Endothelial cell of umbilical vein (primary cell): ENCODE data around the gene LARGE1. TPM values are rescaled to one million over a fixed set of nuclear protein-coding genes. Genes with fewer than 3 reads are reported as not detected.

Experiments used
- BruUV-seq: library from RNA; stranded (reverse); fragments of 400-500 nt; replicated peaks from 2 replicates; lab custom pipeline; 2021; lab: Mats Ljungman, UMichigan
- CTCF ChIA-PET: fragments of 300-600, 350-600 bp; sonication (Branson Sonifier 250); formaldehyde crosslinking; loops from one replicate; lab custom pipeline; 2021; ENCODE audit warnings: antibody characterized with exemption, inconsistent platforms; lab: Charles Lee
- POLR2A ChIA-PET: fragments of 300-600, 350-600 bp; sonication (Branson Sonifier 250); formaldehyde crosslinking; loops from one replicate; lab custom pipeline; 2021; ENCODE audit warnings: antibody characterized with exemption, inconsistent platforms; lab: Charles Lee
- DNase-seq: peaks from one replicate; pipeline ENCODE4 v3.0.0-alpha.2; 2011; ENCODE audit warnings: low read depth, low spot score
- FAIRE-seq: peaks from 2 replicates; lab custom pipeline; 2011; peaks lifted over from hg19 to GRCh38; lab: Jason Lieb, UNC
- H2AFZ ChIP-seq: 2 replicates; pipeline ENCODE4 v1.6.0; 2012; ENCODE audit warnings: low read depth, low read length, control low read depth, inconsistent platforms
- H3K27ac ChIP-seq: 2 replicates; pipeline ENCODE4 v1.5.1; 2011; ENCODE audit warnings: low read depth, mild to moderate bottlenecking, control low read depth, low read length, moderate library complexity; ENCODE audit not compliant: insufficient read depth
- H3K27me3 ChIP-seq, 2 experiments: 2 replicates each; pipeline versions ENCODE4 v1.6.0 to v1.6.1; 2011; ENCODE audit warnings: low read length in 2 of 2, mixed read lengths in 1 of 2; ENCODE audit not compliant: control insufficient read depth in 2 of 2, insufficient read depth in 2 of 2
- H3K36me3 ChIP-seq, 2 experiments: 2 replicates in 1 of 2; 3 replicates in 1 of 2; pipeline ENCODE4 v1.5.1; 2011; ENCODE audit warnings: low read length in 2 of 2, mild to moderate bottlenecking in 1 of 2, moderate library complexity in 1 of 2; ENCODE audit not compliant: control insufficient read depth in 2 of 2, insufficient read depth in 2 of 2; ENCODE audit errors: extremely low read depth in 1 of 2
- H3K4me1 ChIP-seq: 3 replicates; pipeline ENCODE4 v1.5.1; 2011; ENCODE audit warnings: mild to moderate bottlenecking, low read length; ENCODE audit not compliant: control insufficient read depth, insufficient read depth; ENCODE audit errors: extremely low read depth
- H3K4me2 ChIP-seq: 2 replicates; pipeline ENCODE4 v1.6.1; 2011; ENCODE audit warnings: low read length, control low read depth, mixed read lengths; ENCODE audit not compliant: insufficient read depth
- H3K4me3 ChIP-seq, 3 experiments: fragments of 200-600 bp in 1 of 3; sonication (generic), shearing (Covaris generic) in 1 of 3; replicated peaks in 1 of 3; 2 replicates each; pipeline ENCODE4 v1.5.1; 2011 to 2016; ENCODE audit warnings: control low read depth in 3 of 3, low read length in 3 of 3, mild to moderate bottlenecking in 2 of 3, inconsistent platforms in 1 of 3, low read depth in 1 of 3, moderate library complexity in 1 of 3; ENCODE audit not compliant: insufficient read depth in 1 of 3
- H3K79me2 ChIP-seq: 2 replicates; pipeline ENCODE4 v1.6.0; 2012; ENCODE audit warnings: low read length, inconsistent platforms; ENCODE audit not compliant: control insufficient read depth, insufficient read depth
- H3K9ac ChIP-seq: replicated peaks from 2 replicates; pipeline ENCODE3; 2011; ENCODE audit warnings: low read length, control low read depth; ENCODE audit not compliant: insufficient read depth; ENCODE audit errors: extremely low read depth
- H3K9me1 ChIP-seq: replicated peaks from 3 replicates; pipeline ENCODE4 v1.6.0; 2011; ENCODE audit warnings: mild to moderate bottlenecking, low read length; ENCODE audit not compliant: control insufficient read depth, insufficient read depth; ENCODE audit errors: extremely low read depth
- H3K9me3 ChIP-seq: replicated peaks from 2 replicates; pipeline ENCODE4 v1.5.1; 2012; ENCODE audit warnings: low read length, inconsistent platforms; ENCODE audit not compliant: control insufficient read depth, insufficient read depth
- H4K20me1 ChIP-seq: replicated peaks from 2 replicates; pipeline ENCODE3; 2011; ENCODE audit warnings: mild to moderate bottlenecking, low read length; ENCODE audit not compliant: control insufficient read depth, insufficient read depth; ENCODE audit errors: extremely low read depth
- CTCF ChIP-seq, 2 donors: IDR thresholded peaks; 1 replicate in 1 of 2; 2 replicates in 1 of 2; pipeline ENCODE4 v1.5.1; 2011; ENCODE audit warnings: low read length in 2 of 2, mild to moderate bottlenecking in 2 of 2, moderate library complexity in 2 of 2, control low read depth in 1 of 2, inconsistent platforms in 1 of 2, low read depth in 1 of 2; ENCODE audit not compliant: insufficient read depth in 1 of 2; ENCODE audit errors: extremely low read depth in 1 of 2
- EZH2 ChIP-seq: IDR thresholded peaks from 2 replicates; pipeline ENCODE4 v1.6.1; 2012; ENCODE audit warnings: borderline replicate concordance, low read depth, mild to moderate bottlenecking, moderate library complexity, low read length, inconsistent platforms; ENCODE audit not compliant: severe bottlenecking
- FOS ChIP-seq: IDR thresholded peaks from 2 replicates; pipeline ENCODE4 v1.6.1; 2011; ENCODE audit warnings: mild to moderate bottlenecking, low read length, moderate library complexity, borderline replicate concordance; ENCODE audit not compliant: insufficient read depth
- GATA2 ChIP-seq: IDR thresholded peaks from 2 replicates; pipeline ENCODE4 v1.7.0; 2011; ENCODE audit warnings: low read depth, mild to moderate bottlenecking, moderate library complexity, mixed read lengths, low read length; ENCODE audit not compliant: insufficient read length, insufficient read depth
- JUN ChIP-seq: IDR thresholded peaks from 2 replicates; pipeline ENCODE4 v1.6.1; 2011; ENCODE audit warnings: borderline replicate concordance, low read depth; ENCODE audit not compliant: insufficient read length, insufficient read depth
- MAX ChIP-seq: IDR thresholded peaks from 2 replicates; pipeline ENCODE4 v1.6.1; 2011; ENCODE audit not compliant: insufficient read depth, insufficient read length
- MYC ChIP-seq: IDR thresholded peaks from one replicate; pipeline ENCODE4 v1.6.1; 2011; ENCODE audit warnings: mild to moderate bottlenecking, low read depth, low read length
- POLR2A ChIP-seq: IDR thresholded peaks from 2 replicates; pipeline ENCODE4 v1.6.1; 2012; ENCODE audit warnings: low read depth, mild to moderate bottlenecking, control low read depth, low read length
- POLR2AphosphoS5 ChIP-seq: IDR thresholded peaks from 2 replicates; pipeline ENCODE4 v1.6.1; 2012; ENCODE audit warnings: low read depth, mild to moderate bottlenecking, control low read depth, low read length, moderate library complexity; ENCODE audit not compliant: insufficient read depth
- dilution Hi-C: fragments of 300-500 bp; cut with MboI; formaldehyde crosslinking; loops from one replicate; pipeline ENCODE4 v1.15.0; 2019; ENCODE audit warnings: low sequenced_read_pairs; ENCODE audit not compliant: extremely low pct_ligation_motif_present
- intact Hi-C: fragments of 100-400 bp; cut with micrococcal nuclease; formaldehyde crosslinking; loops from one replicate; pipeline ENCODE4 v1.10.0; 2022
- polyA plus RNA-seq, 4 experiments: library from polyadenylated mRNA; depleted of rRNA in 3 of 4; stranded (reverse) in 3 of 4; unstranded in 1 of 4; fragments of >200 nt; gene quantifications; 2 replicates each; pipeline versions ENCODE4 v1.2.1 to v1.2.3, GENCODE V29; 2011 to 2012; ENCODE audit warnings: missing spikeins in 1 of 4
- total RNA-seq: library from RNA; stranded (reverse); gene quantifications from 2 replicates; pipeline ENCODE4 v1.2.3, GENCODE V29; 2021

LARGE1 gene
- total and polyA plus RNA-seq, 2 donors (not counting 3 experiments of a cell fraction or from before 2014, with no cell fraction given), result 0.95 to 4.4 TPM

- Histone ChIP-seq H3K9me3 (peaks cover 7% of the 10 kb centered on the region), H3K36me3 (no peaks in the 10 kb centered on the region), H3K27ac (no peak overlapping the region), H3K4me1 (no peaks in the 10 kb centered on the region), H3K79me2 (no peaks in the 10 kb centered on the region), H2AFZ (no peak overlapping the region), H3K4me2 (no peak overlapping the region), H3K4me3 (no peak overlapping the region), H4K20me1 (no peaks in the 10 kb centered on the region), H3K27me3 (no peaks in the 10 kb centered on the region), H3K9ac (no peak overlapping the region), H3K9me1 (no peaks in the 10 kb centered on the region)
- DNase-seq (no peak), FAIRE-seq (no peak)
- intact Hi-C loops, result no loop called here
- BruUV-seq, result no TSS peak
- CTCF ChIA-PET, result no interaction called here
- no peak for TF ChIP-seq POLR2A
- no peak for TF ChIP-seq POLR2AphosphoS5
- no peak for TF ChIP-seq FOS
- TF ChIP-seq MAX, result no peak
- no peak for TF ChIP-seq EZH2
- no peak for TF ChIP-seq MYC
- no peak for TF ChIP-seq GATA2
- TF ChIP-seq CTCF (IDR thresholded peaks at IDR 0.05; ENCODE audit: extremely low read depth in 1 of 2, insufficient read depth in 1 of 2, low read depth in 1 of 2, low read length in 2 of 2), result no peak
- TF ChIP-seq JUN, result no peak
- POLR2A ChIA-PET, result no interaction called here
- dilution Hi-C loops, result no loop called here
Measured at GRCh38 chr22:33654173-33654895, 265.9 kb downstream of the LARGE1 start.
